ENCODE data around the gene NAA25. TPM values are rescaled to one million over a fixed set of nuclear protein-coding genes. Genes with fewer than 3 reads are reported as not detected.

The NAA25 gene
- total RNA-seq, 4 donors from 2014 or later, result 22.4 to 37.1 (median 24.7) TPM

GRCh38 chr12:112008918-112009317 lies 99.7 kb downstream of the NAA25 start:
- TF ChIP-seq POLR2A (IDR thresholded peaks at IDR 0.05) (no peak), CTCF (IDR thresholded peaks at IDR 0.05) (no peak)
- Histone ChIP-seq H3K4me3 (replicated peaks in 1 of 3) (no peak overlapping the region), H3K36me3 (no peaks in the 10 kb centered on the region), H3K9me3 (no peaks in the 10 kb centered on the region), H3K27me3 (no peaks in the 10 kb centered on the region), H3K27ac (no peak overlapping the region), H3K4me1 (peaks cover 12 to 28% of the 10 kb centered on the region in 2 donors)
- intact Hi-C loops (cut with DNase I), result no loop called here
- WGBS, 2 donors, result 71 to 88% methylated on average over 3 of the region's 3 CpGs
- no peak for DNase-seq

- no peaks in the 10 kb centered on the region for H3K36me3 ChIP-seq
- no peak overlapping the region for H3K4me3 ChIP-seq (replicated peaks in 1 of 3)
- peak overlapping the region; percentile 31 to 74 (median 32) for H3K27ac ChIP-seq
- H3K27me3 ChIP-seq, result no peaks in the 10 kb centered on the region
- peak; percentile 71 to 82 for DNase-seq
- no peaks in the 10 kb centered on the region for H3K9me3 ChIP-seq
- 43 to 59% methylated on average over 9 of the region's 9 CpGs for WGBS, 2 donors
- peaks cover 12 to 28% of the 10 kb centered on the region in 2 donors for H3K4me1 ChIP-seq
- no peak for TF ChIP-seq CTCF (IDR thresholded peaks at IDR 0.05)
- no peak for TF ChIP-seq POLR2A (IDR thresholded peaks at IDR 0.05)
- intact Hi-C loops (cut with DNase I), result no loop called here
Measured at GRCh38 chr12:112007945-112008344, 100.6 kb downstream of the NAA25 start.

- Histone ChIP-seq H3K9me3 (no peaks in the 10 kb centered on the region), H3K27me3 (no peaks in the 10 kb centered on the region), H3K4me3 (replicated peaks in 1 of 3) (peak overlapping the region in 1 of 3 donors; percentile 11), H3K4me1 (peaks cover 0 to 14% of the 10 kb centered on the region in 2 donors), H3K36me3 (no peaks in the 10 kb centered on the region), H3K27ac (peak overlapping the region; percentile 43 to 57 (median 46))
- WGBS, 2 donors, result 43 to 49% methylated on average over 6 of the region's 6 CpGs
- DNase-seq, result peak; percentile 82
- intact Hi-C loops (cut with DNase I), result no loop called here
- TF ChIP-seq POLR2A (IDR thresholded peaks at IDR 0.05) (peak in 1 of 2 donors; percentile 84), CTCF (IDR thresholded peaks at IDR 0.05) (no peak)
Measured at GRCh38 chr12:112005419-112006395, 102.9 kb downstream of the NAA25 start.

- H3K9me3 ChIP-seq, result no peaks in the 10 kb centered on the region
- no peak for DNase-seq
- no peak overlapping the region for H3K4me3 ChIP-seq (replicated peaks in 1 of 3)
- no peak overlapping the region for H3K27ac ChIP-seq
- H3K4me1 ChIP-seq, result peaks cover 0 to 11% of the 10 kb centered on the region in 2 donors
- WGBS, 2 donors, result 92 to 98% methylated on average over 3 of the region's 3 CpGs
- H3K27me3 ChIP-seq, result no peaks in the 10 kb centered on the region
- intact Hi-C loops (cut with DNase I), result no loop called here
- no peaks in the 10 kb centered on the region for H3K36me3 ChIP-seq
- no peak for TF ChIP-seq CTCF (IDR thresholded peaks at IDR 0.05)
- TF ChIP-seq POLR2A (IDR thresholded peaks at IDR 0.05), result no peak
Measured at GRCh38 chr12:112004041-112004440, 104.5 kb downstream of the NAA25 start.

- intact Hi-C loops (cut with DNase I), result no loop called here
- Histone ChIP-seq H3K4me1 (no peaks in the 10 kb centered on the region), H3K27me3 (no peaks in the 10 kb centered on the region), H3K9me3 (no peaks in the 10 kb centered on the region), H3K4me3 (replicated peaks in 1 of 3) (no peak overlapping the region), H3K27ac (no peak overlapping the region), H3K36me3 (no peaks in the 10 kb centered on the region)
- TF ChIP-seq CTCF (IDR thresholded peaks at IDR 0.05), result no peak
- TF ChIP-seq POLR2A (IDR thresholded peaks at IDR 0.05), result no peak
- no peak for DNase-seq
Measured at GRCh38 chr12:112001576-112001975, 107.0 kb downstream of the NAA25 start.
